Transverse colon (tissue), 4 donors: ENCODE measurements around the gene PTPRN2.

Source experiments
- CTCF ChIP-seq, 5 experiments: fragments of 200-600 bp in 3 of 5; fragments of 450-650 bp in 2 of 5; sonication (generic) in 3 of 5; IDR thresholded peaks; 1 replicate in 2 of 5; 2 replicates in 3 of 5; pipeline ENCODE4 v1.5.1; 2016 to 2017; ENCODE audit warnings: antibody characterized with exemption in 5 of 5, inconsistent platforms in 3 of 5, mild to moderate bottlenecking in 2 of 5, moderate library complexity in 1 of 5
- EP300 ChIP-seq: sonication (generic); formaldehyde crosslinking; IDR thresholded peaks from one replicate; pipeline ENCODE4 v1.6.1; 2017; ENCODE audit warnings: antibody characterized with exemption, low read depth
- POLR2A ChIP-seq: fragments of 450-650 bp; IDR thresholded peaks from one replicate; pipeline ENCODE4 v1.6.1; 2016; ENCODE audit warnings: antibody characterized with exemption, mild to moderate bottlenecking, moderate library complexity
- POLR2AphosphoS5 ChIP-seq, 3 donors: sonication (generic); formaldehyde crosslinking; IDR thresholded peaks; one replicate each; pipeline ENCODE4 v1.6.1; 2016; ENCODE audit warnings: antibody characterized with exemption in 3 of 3

DNA sequence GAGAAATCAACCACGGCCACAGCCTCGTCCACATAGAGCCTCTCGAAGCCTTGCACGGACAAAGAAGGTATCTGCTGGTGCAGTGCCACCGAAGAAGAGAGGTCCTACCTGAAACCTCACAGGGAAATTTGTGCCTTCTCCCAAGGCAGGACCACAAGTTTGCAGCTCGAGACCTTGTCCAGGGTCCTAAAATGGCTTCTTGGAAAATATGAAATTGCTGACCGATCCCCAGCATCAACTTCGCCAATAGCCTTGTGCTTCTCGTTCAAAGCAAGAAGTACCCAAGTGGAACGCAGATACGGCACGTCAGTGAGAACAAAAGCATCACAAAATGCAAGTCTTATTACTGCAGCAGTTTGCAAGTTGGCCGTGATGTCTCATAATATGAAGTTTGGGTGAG is 24.6 kb downstream of the PTPRN2 start:
- TF ChIP-seq CTCF (IDR thresholded peaks at IDR 0.05) (no peak), POLR2A (no peak), POLR2AphosphoS5 (IDR thresholded peaks at IDR 0.05) (no peak), EP300 (no peak)
